Fibroblast of lung (primary cell): ENCODE measurements around the gene LRFN4. TPM values are rescaled to one million over a fixed set of nuclear protein-coding genes. Genes with fewer than 3 reads are reported as not detected.

Experiments
- DNase-seq, 2 donors: peaks; one replicate each; pipeline versions ENCODE4 v3.0.0 to v3.0.0-alpha.2; 2010; ENCODE audit warnings: low read depth in 2 of 2
- H2AFZ ChIP-seq: 2 replicates; pipeline ENCODE4 v1.5.1; 2012; ENCODE audit warnings: low read length, control low read depth, inconsistent platforms
- H3K27ac ChIP-seq: 2 replicates; pipeline ENCODE4 v1.5.1; 2011; ENCODE audit warnings: low read length, control low read depth; ENCODE audit not compliant: insufficient read depth
- H3K27me3 ChIP-seq: 2 replicates; pipeline ENCODE4 v1.5.1; 2011; ENCODE audit warnings: mild to moderate bottlenecking, low read length; ENCODE audit not compliant: control insufficient read depth, insufficient read depth
- H3K36me3 ChIP-seq: 2 replicates; pipeline ENCODE4 v1.5.1; 2011; ENCODE audit warnings: low read length; ENCODE audit not compliant: control insufficient read depth, insufficient read depth
- H3K4me1 ChIP-seq: 2 replicates; pipeline ENCODE4 v1.5.1; 2011; ENCODE audit warnings: low read length; ENCODE audit not compliant: control insufficient read depth, insufficient read depth; ENCODE audit errors: extremely low read depth
- H3K4me2 ChIP-seq: 2 replicates; pipeline ENCODE4 v1.5.1; 2011; ENCODE audit warnings: low read length, control low read depth; ENCODE audit not compliant: insufficient read depth; ENCODE audit errors: extremely low read depth
- H3K4me3 ChIP-seq, 4 experiments: fragments of 200-600 bp in 1 of 4; sonication (generic) in 1 of 4; replicated peaks in 1 of 4; 2 replicates each; pipeline ENCODE4 v1.5.1; 2011 to 2016; ENCODE audit warnings: low read length in 4 of 4, low read depth in 3 of 4, mild to moderate bottlenecking in 3 of 4, control low read depth in 2 of 4, inconsistent platforms in 1 of 4, mixed read lengths in 1 of 4; ENCODE audit not compliant: insufficient read depth in 1 of 4; ENCODE audit errors: control extremely low read depth in 1 of 4
- H3K79me2 ChIP-seq: 2 replicates; pipeline ENCODE4 v1.5.1; 2012; ENCODE audit warnings: mild to moderate bottlenecking, low read length, inconsistent platforms; ENCODE audit not compliant: control insufficient read depth, insufficient read depth
- H3K9ac ChIP-seq: 2 replicates; pipeline ENCODE4 v1.5.1; 2011; ENCODE audit warnings: mild to moderate bottlenecking, low read length, control low read depth; ENCODE audit not compliant: insufficient read depth
- H3K9me3 ChIP-seq: 2 replicates; pipeline ENCODE4 v1.5.1; 2012; ENCODE audit warnings: low read depth, low read length; ENCODE audit not compliant: control insufficient read depth, insufficient read depth
- H4K20me1 ChIP-seq: 2 replicates; pipeline ENCODE4 v1.5.1; 2011; ENCODE audit warnings: low read length; ENCODE audit not compliant: control insufficient read depth, insufficient read depth; ENCODE audit errors: extremely low read depth
- CTCF ChIP-seq, 2 donors: IDR thresholded peaks in 1 of 2; conservative IDR thresholded peaks in 1 of 2; 1 replicate in 1 of 2; 2 replicates in 1 of 2; pipeline ENCODE4 v1.5.1; 2011 to 2012; ENCODE audit warnings: low read length in 2 of 2, control low read depth in 1 of 2, inconsistent platforms in 1 of 2, low read depth in 1 of 2, mild to moderate bottlenecking in 1 of 2
- EZH2 ChIP-seq: IDR thresholded peaks from 2 replicates; pipeline ENCODE4 v1.5.1; 2012; ENCODE audit warnings: low read length, control low read depth, mild to moderate bottlenecking; ENCODE audit errors: missing control alignments
- polyA plus RNA-seq, 2 donors: library from polyadenylated mRNA; depleted of rRNA in 1 of 2; stranded (reverse) in 1 of 2; unstranded in 1 of 2; fragments of >200 nt; gene quantifications; 2 replicates each; pipeline ENCODE4 v1.2.1, GENCODE V29; 2011 to 2012; ENCODE audit warnings: missing spikeins in 1 of 2
- total RNA-seq: library from RNA; depleted of rRNA; stranded (reverse); fragments of >200 nt; gene quantifications from 2 replicates; pipeline ENCODE4 v1.2.1, GENCODE V29; 2014

Gene LRFN4
- total and polyA plus RNA-seq, 2 donors (not counting 1 experiment from before 2014, with no cell fraction given) = 3.8 to 14.5 TPM

- Histone ChIP-seq H2AFZ (no peak overlapping the region), H3K27ac (no peak overlapping the region), H3K4me3 (no peak overlapping the region), H3K36me3 (peaks cover 15% of the 10 kb centered on the region), H3K9ac (no peak overlapping the region), H3K4me2 (no peak overlapping the region), H3K9me3 (no peaks in the 10 kb centered on the region), H3K27me3 (no peaks in the 10 kb centered on the region), H3K4me1 (no peaks in the 10 kb centered on the region), H3K79me2 (peaks cover 2% of the 10 kb centered on the region), H4K20me1 (no peaks in the 10 kb centered on the region)
- TF ChIP-seq CTCF (conservative IDR thresholded peaks at IDR 0.05 in 1 of 2, IDR thresholded peaks at IDR 0.05 in 1 of 2; ENCODE audit: low read depth in 1 of 2, low read length in 2 of 2) = no peak
- no peak for TF ChIP-seq EZH2
- DNase-seq = no peak
Observed at GRCh38 chr11:66862559-66863037, 5.7 kb downstream of the LRFN4 start.

GRCh38 chr11:66863428-66864125, 6.7 kb downstream of the LRFN4 start:
- Histone ChIP-seq H3K4me2 (no peak overlapping the region), H3K36me3 (peaks cover 11% of the 10 kb centered on the region), H4K20me1 (no peaks in the 10 kb centered on the region), H3K27me3 (no peaks in the 10 kb centered on the region), H3K79me2 (no peaks in the 10 kb centered on the region), H3K4me3 (no peak overlapping the region), H3K27ac (no peak overlapping the region), H2AFZ (no peak overlapping the region), H3K9ac (no peak overlapping the region), H3K9me3 (no peaks in the 10 kb centered on the region), H3K4me1 (no peaks in the 10 kb centered on the region)
- TF ChIP-seq CTCF (conservative IDR thresholded peaks at IDR 0.05 in 1 of 2, IDR thresholded peaks at IDR 0.05 in 1 of 2; ENCODE audit: low read depth in 1 of 2, low read length in 2 of 2) (no peak), EZH2 (no peak)
- no peak for DNase-seq

DNA sequence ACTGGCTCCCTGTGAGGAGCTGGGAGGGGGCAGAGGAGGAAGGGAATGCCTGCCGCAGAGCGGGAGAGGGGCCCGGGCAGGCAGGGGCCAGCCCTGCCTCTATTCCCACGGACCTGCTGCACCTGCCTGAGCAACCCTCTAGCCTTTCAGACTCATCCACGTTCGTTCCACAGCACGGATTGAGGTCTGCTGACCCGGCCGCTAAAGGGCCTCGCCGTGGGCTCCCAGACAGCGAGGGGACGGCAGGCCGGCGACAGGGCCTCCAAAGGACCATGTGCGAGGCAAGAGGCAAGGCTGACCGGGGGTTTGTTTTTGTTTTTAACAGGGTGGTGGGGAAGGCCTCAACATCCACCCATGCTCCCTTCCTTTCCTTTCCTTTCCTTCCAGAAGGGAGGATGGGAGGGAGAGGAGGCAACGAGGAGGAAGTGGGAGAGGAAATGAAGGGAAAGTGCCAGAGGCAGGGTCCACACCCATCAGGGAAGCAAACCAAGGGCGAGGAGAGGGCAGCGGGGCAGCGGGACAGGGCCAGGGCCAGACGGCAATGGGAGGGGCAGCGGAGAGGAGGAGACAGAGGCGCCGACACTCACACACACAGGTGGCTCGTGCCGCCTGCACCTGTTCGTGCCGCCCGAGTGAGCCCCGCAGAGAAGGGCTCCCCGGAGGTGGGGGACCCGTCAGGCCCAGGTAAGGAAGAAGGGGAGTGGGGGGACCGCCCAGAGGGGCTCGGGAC, 7.5 kb downstream of the LRFN4 start:
- H3K4me3 ChIP-seq = no peak overlapping the region
- H3K36me3 ChIP-seq = peaks cover 5% of the 10 kb centered on the region
- TF ChIP-seq CTCF (conservative IDR thresholded peaks at IDR 0.05 in 1 of 2, IDR thresholded peaks at IDR 0.05 in 1 of 2; ENCODE audit: low read depth in 1 of 2, low read length in 2 of 2) = no peak
- no peak for TF ChIP-seq EZH2
- DNase-seq = no peak
- H3K27ac ChIP-seq = no peak overlapping the region
- no peak overlapping the region for H3K9ac ChIP-seq
- no peaks in the 10 kb centered on the region for H3K4me1 ChIP-seq
- no peak overlapping the region for H2AFZ ChIP-seq
- H3K4me2 ChIP-seq = no peak overlapping the region
- H4K20me1 ChIP-seq = no peaks in the 10 kb centered on the region
- H3K79me2 ChIP-seq = no peaks in the 10 kb centered on the region
- H3K9me3 ChIP-seq = no peaks in the 10 kb centered on the region
- H3K27me3 ChIP-seq = no peaks in the 10 kb centered on the region
